ENCODE results near the gene PYGB.

- no peak for TF ChIP-seq CTCF (IDR thresholded peaks at IDR 0.05)
- TF ChIP-seq ZFX (IDR thresholded peaks at IDR 0.05; ENCODE audit: borderline replicate concordance), result no peak
Observed at GRCh38 chr20:25272223-25273000, 24.5 kb downstream of the PYGB start.

Measured in 22Rv1 (cell line).